Gastrocnemius medialis (tissue), 4 donors: ENCODE results near the gene TMEM176A.

Experiments used
- POLR2A ChIP-seq, 2 donors: fragments of 450-650 bp; IDR thresholded peaks; one replicate each; pipeline ENCODE4 v1.6.1; 2017; ENCODE audit warnings: antibody characterized with exemption in 2 of 2, mild to moderate bottlenecking in 2 of 2, moderate library complexity in 2 of 2
- TF ChIP-seq, protein P1 (sequence below), 5 experiments: fragments of 450-650 bp in 3 of 5; fragments of 200-600 bp in 2 of 5; sonication (generic) in 2 of 5; IDR thresholded peaks in 4 of 5; conservative IDR thresholded peaks in 1 of 5; 1 replicate in 4 of 5; 2 replicates in 1 of 5; pipeline ENCODE4 v1.5.1; 2016 to 2019; ENCODE audit warnings: antibody characterized with exemption in 5 of 5, mild to moderate bottlenecking in 3 of 5, moderate library complexity in 3 of 5

DNA sequence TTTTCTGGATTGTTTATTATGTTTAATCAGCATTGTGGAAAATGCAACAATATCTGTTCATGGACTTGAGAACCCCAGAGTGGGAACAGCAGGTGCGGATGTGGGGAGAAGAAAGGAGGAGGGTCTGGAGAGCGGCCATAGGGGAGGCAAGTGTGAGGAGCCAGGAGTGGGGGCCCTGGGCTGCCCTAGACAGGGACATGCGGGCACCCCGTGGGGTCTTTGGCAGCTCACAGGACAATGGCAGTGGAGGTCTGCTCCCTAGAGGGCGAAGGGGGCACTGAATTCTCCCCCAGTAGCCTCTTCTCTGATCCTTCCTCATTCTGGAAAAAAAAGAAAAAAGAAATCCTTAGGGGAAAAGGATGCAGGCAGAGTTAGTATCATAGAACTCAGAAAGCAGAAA, 9.3 kb upstream of the TMEM176A start:
- TF ChIP-seq, protein P1, sequence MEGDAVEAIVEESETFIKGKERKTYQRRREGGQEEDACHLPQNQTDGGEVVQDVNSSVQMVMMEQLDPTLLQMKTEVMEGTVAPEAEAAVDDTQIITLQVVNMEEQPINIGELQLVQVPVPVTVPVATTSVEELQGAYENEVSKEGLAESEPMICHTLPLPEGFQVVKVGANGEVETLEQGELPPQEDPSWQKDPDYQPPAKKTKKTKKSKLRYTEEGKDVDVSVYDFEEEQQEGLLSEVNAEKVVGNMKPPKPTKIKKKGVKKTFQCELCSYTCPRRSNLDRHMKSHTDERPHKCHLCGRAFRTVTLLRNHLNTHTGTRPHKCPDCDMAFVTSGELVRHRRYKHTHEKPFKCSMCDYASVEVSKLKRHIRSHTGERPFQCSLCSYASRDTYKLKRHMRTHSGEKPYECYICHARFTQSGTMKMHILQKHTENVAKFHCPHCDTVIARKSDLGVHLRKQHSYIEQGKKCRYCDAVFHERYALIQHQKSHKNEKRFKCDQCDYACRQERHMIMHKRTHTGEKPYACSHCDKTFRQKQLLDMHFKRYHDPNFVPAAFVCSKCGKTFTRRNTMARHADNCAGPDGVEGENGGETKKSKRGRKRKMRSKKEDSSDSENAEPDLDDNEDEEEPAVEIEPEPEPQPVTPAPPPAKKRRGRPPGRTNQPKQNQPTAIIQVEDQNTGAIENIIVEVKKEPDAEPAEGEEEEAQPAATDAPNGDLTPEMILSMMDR (IDR thresholded peaks at IDR 0.05 in 4 of 5, conservative IDR thresholded peaks at IDR 0.05 in 1 of 5) = no peak
- TF ChIP-seq POLR2A (IDR thresholded peaks at IDR 0.05) = no peak
